Activated CD4-positive, alpha-beta T cell treated with anti-CD3 and anti-CD28 coated beads for 1 hour (primary cell): ENCODE measurements around the gene PTPRO.

Experiments
- DNase-seq: peaks from one replicate; pipeline ENCODE4 v3.0.0-alpha.2; 2020

PTPRO gene

GRCh38 chr12:15355766-15356165, 33.5 kb downstream of the PTPRO start:
- DNase-seq: no peak

DNA sequence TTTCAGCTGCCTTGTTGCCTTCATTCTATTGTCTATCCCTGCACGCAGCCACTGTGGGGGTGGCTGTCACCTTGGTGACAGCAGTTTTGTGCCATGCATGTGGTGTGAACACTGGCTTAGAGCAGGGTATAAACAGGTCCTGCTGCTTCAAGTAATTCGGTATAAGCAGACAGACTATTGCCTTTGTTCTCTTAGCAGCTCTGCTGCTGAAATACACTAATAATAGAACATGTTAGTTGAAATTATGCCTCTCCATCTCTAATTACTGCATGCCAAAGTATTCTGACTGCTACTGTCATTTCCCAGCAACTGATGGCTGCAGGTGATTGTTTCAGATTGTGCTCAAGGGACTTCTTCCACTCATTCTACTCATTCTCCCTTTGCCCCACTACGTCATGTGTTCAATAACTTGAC, 34.6 kb downstream of the PTPRO start:
- DNase-seq: no peak

DNA sequence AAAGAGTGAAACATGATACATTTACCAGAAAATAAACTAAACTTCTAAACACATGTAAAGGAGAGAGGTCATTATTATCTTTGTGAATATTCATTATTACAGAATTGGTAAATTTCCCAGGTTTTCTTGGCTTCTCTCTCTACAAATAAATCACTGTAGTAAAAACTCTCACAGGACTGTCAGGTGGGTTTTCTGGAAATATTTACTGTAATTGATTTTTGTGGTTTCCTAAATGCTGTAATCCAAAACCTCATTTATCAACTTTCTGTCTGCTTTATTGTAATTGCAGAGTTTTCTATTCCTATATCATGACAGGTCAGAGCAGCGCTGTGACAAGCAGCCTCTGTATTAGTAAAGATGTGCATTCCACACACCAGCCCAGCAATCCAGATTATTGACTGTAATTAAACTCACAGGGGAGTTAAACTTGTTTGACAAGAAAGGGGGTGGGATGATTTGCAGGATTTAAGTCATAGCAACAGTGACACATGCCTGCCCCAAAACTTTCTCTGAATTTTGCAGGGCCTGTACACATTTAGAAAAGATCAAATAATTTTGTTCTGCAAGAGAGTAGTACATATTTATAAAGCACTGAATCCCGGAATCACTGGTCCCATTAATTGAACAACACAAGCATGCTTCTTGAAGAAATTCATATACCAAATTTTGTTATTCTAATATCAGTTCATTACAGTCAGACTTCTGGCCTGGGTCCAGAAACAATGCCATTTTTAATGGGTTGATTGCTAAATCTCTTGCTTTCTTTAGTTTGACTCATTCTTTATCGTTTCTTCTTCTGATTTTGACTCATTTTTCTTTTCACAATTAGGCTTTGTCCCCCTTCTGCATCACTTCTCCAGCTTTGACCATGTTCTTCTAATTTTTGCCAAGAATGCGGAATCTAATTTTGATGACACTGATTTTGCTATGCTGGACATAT, 42.2 kb downstream of the PTPRO start:
- no peak for DNase-seq

DNA sequence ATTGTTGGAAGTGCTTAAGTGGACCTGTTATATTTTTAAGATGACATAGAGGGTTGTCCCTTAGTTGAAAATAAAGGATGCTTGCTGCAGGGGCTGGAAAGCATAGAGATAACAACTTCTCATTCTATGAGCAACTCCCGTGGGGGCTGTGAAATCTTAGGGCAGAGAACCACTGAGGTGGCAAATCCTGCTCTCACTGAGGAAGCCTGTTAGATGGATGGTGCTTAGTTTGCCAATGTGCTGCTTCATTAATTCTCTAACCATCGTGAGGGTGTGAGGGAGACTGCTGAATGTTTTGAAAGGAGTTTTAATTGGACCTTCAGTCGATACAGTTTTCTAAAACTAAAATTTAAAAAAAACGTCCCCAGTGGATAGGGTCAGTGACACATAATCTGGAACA, 46.5 kb downstream of the PTPRO start:
- DNase-seq: no peak

GRCh38 chr12:15372352-15372751, 50.0 kb downstream of the PTPRO start:
- DNase-seq: no peak

- DNase-seq: no peak
These were observed 65.5 kb downstream of the PTPRO start for GRCh38 chr12:15387772-15388171.

DNA sequence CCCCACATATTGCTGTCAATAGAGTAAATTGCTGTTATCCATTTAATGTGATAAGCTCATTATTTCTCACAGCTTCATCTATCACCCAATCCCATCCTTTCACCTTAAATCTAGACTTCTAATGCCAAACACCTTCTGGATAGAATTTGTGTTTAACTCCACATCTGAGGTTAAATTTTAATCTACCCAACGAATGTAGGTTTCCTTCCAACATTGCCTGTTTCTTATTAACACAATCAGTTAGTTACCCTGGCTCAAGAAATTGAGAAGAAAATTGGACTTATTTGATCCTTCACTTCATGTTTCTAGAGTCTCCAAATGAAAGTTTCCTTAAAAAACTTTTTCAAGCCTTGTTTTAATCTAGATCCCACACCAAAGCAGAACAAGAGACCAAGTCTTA, 67.3 kb downstream of the PTPRO start:
- no peak for DNase-seq

DNA sequence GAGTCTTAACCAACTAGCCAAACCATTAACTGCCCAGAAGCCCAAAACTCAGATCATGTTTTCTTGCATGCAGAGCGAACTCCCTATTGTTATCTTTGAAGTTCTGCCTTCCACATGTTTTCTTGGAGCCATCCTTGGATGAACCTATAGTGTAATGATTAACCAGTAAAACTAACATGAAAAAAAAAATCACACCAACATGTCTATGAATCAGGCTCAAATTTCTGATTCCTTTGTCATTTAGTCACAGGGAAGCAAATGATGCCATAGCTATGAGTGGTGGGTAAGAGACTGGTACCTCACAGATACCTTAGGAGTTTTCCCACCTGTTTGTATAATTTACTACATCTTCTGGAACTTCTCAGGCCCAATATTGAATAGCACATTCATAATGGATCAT, 70.7 kb downstream of the PTPRO start:
- no peak for DNase-seq

- no peak for DNase-seq
These were observed 71.7 kb downstream of the PTPRO start for GRCh38 chr12:15393995-15394394.

- DNase-seq: no peak
These were observed 82.2 kb downstream of the PTPRO start for GRCh38 chr12:15404485-15404884.

GRCh38 chr12:15405606-15406005, 83.3 kb downstream of the PTPRO start:
- no peak for DNase-seq

GRCh38 chr12:15407025-15407424, 84.7 kb downstream of the PTPRO start:
- DNase-seq: no peak

DNA sequence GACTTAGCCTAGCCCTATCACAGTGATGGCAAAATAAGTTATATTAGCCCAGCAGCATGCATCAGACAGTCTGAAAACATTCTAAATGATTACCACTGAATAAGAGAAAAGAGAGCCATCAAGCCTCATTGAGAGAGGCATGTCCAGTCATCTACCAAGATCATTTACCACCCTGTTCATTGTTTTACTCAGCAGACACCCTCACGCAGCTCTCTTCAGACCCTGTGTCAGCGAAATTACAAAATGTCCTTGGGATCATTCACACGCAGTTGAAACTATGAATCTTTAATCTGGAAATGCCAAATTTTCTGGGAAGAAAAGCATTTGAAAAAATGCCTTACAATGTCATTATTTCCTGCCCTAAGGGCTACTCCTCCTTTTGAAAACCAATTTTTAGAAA, 89.5 kb downstream of the PTPRO start:
- no peak for DNase-seq

- DNase-seq: no peak
These were observed 95.4 kb downstream of the PTPRO start for GRCh38 chr12:15417691-15418090.

GRCh38 chr12:15423629-15424028, 101.3 kb downstream of the PTPRO start:
- DNase-seq: no peak

GRCh38 chr12:15427913-15428312, 105.6 kb downstream of the PTPRO start:
- DNase-seq: no peak

GRCh38 chr12:15428632-15429031, 106.3 kb downstream of the PTPRO start:
- no peak for DNase-seq

DNA sequence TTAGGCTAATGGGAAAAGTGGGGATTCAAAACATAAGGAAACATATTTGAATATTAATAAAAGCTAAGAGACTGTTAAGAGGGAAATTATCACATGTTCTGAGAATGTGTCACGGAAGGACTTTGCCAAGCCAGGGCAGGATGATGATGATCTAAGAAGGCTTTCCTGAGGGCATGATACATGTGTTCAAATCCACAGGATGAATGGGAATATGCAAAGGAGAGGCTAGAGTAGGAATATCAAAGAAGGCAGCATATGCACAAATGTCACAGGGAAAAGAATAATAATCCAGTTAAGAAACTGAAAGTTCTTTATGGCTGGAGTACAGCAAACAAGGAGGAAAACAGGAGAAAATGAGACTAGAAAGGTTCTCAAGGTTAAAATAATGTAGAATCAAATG, 107.0 kb downstream of the PTPRO start:
- DNase-seq: no peak

DNA sequence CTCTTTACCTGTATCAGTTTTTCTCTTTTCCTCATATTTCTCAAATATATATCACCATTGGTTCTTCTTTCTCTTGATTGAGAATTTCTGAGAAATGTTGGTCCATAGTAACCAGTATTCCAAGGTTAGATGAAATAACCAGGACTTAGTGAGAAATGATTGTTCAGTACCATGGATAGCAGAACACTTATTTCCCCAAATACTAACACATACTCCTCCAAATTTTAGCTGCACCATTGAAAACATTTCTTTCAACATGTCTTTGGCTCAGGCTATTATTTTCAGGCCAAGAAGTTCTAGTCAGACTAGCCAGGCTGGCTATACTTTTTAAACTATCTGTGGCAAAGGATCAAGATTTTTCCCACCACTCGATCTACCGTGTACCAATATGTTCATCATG, 113.3 kb downstream of the PTPRO start:
- no peak for DNase-seq

GRCh38 chr12:15439459-15439858, 117.2 kb downstream of the PTPRO start:
- no peak for DNase-seq

GRCh38 chr12:15443050-15443449, 120.7 kb downstream of the PTPRO start:
- DNase-seq: no peak

DNA sequence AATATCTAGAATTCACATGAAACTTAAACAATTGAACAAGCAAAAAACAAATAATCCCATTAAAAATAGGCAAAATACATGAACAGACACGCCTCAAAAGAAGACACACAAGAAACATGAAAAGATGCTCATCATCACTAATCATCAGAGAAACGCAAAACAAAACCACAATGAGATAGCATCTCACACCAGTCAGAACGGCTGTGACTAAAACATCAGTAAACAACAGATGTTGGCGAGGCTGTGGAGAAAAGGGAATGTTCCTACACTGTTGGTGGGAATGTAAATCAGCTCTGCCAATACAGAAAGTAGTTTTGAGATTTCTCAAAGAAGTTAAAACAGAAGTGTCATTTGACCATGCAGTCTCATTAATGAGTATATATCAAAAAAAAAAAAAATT, 121.3 kb downstream of the PTPRO start:
- no peak for DNase-seq

DNA sequence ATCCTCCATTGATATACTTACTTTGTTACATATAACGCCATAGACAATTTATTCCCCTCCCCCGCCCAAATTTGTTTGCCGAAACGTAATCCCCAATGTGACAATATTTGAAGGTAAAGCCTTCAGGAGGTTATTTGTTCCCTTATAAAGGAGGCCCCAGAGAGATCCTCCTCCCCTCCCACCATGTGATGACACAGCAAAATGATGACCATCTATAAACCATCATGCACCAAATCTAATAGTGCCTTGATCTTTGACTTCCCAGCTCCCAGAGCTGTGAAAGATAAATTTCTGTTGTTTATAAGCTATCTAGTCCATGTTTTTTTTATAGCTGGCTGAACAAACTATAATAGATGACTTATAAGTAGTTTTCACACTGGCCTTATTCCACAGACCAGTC, 122.2 kb downstream of the PTPRO start:
- DNase-seq: no peak

DNA sequence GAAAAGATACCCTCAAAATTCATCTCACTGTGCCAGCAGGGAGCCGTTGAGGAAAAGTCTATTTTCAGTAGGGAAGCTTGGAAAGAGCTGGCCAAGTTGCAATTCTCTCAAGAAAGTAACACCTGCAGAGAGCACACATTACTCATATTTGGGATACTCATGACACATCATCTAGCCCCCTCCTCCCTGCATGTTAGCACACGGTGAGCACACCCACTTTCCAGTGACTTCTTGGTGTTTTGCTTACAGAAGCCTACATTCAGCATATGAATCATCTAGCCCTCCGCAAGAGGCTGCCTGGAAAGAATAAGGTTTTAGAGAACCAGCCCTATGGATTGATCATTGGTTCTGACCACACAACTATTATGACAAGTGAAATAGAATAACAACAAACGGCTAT, 124.5 kb downstream of the PTPRO start:
- no peak for DNase-seq

DNA sequence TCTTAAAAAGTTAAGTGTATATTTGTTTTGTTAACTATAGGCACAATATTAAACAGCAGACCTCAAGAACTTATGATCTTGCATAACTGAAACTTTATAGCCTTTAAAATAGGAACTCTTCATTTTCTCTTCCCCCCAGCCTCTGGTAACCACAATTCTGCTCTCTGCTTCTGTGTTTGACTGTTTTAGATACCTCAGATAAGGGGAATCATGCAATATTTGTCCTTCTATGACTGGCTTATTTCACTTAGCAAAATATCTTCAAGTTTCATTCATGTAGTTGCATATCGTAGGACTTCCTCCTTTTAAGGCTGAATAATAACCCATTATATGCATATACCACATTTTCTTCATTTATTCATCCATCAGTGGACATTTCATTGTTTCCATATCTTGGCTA, 131.3 kb downstream of the PTPRO start:
- no peak for DNase-seq
